ENCODE measurements around the gene EEF1G. TPM values are rescaled to one million over a fixed set of nuclear protein-coding genes. Genes with fewer than 3 reads are reported as not detected.
"Not testable (repeated sequence)": the region's sequence is repeated elsewhere in the genome, so short reads cannot be mapped to it uniquely, and the experiment has no call there.

EEF1G gene
- total RNA-seq, 2 experiments from 2014 or later = 878 to 1,201 TPM

DNA sequence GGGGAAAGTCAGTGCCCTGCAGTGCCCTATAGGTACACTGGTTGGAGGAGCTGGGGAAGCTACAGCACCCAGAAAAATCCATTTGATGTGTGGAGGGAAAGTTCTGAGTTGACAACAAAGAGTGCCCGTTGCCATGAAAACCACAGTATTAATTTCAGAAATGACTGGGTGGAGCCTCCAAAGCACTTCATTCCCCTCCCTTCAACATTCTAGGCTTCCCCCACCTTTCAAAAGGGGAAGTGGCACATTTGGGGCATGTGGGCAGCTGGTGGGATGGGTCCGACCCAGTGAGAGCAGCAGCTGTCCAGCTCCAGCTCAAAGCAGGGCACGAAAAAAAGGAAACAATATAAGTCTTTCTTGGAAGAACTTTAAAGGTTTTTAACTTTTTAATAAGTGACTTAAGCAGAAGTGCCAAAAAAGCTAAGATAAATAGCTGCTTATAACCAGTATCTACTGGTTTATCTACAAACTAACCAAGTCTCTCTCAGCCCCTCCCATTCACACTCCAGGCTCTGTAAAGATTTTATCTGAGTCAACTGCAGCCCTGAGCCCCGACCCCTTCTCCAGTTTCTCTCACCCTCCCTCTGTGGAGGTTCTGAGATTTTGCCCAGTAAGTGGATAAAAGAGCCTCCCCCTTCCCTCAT is 18.1 kb downstream of the EEF1G start:
- Mint-ChIP-seq H3K4me1 (peaks cover 96% of the 10 kb centered on the region), H3K27ac (peak overlapping the region; percentile 96), H3K36me3 (peaks cover 23% of the 10 kb centered on the region), H3K9me3 (ENCODE audit: low read depth) (no peaks in the 10 kb centered on the region), H3K4me3 (peak overlapping the region; percentile 65), H3K27me3 (peaks cover 6% of the 10 kb centered on the region)
- ATAC-seq = peak; percentile 18
- CTCF ChIA-PET = interaction anchor here (0.7 to 12.5 kb wide), 6 partner anchors 12 to 165 kb away, joined by 3 to 354 read pairs (median 4); partner anchors contain the start of genes AHNAK and EEF1G
- peak; percentile 86 for DNase-seq

DNA sequence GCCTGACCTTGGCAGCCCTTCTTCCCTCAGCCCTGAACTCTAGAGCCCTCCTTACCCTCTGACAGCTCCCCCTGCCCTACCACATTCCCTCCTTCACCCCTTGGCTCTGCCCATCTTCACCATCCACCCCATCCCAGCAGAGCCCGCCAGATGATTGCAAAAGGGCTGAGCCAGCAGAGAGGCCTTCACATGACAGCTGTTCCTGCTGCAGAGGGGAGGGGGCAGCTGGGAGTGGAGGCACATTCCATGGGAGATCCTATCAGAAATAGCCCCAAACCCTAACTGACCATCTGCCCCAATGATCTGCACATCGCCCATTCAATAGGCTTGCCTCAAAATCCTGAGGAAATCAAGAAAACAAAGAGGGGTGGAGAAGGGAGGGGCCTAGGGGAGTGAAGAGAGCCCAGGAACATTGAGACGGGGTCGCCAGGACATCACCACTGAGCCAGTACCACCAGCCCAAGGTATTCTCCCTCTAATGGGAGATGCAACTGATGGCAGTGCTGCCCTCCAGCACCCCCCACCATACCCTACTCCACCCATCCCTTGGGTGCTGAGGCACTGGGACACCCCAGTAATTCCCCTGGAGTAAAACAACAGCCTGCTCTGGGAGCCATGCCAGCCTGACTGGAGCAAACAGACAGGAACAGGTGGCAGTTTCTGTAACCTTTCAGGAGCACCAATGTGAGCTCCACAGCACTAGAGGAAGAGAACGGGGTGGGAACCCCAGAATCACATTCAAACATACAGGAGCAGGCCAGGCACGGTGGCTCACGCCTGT is 19.1 kb downstream of the EEF1G start:
- ATAC-seq (no peak), DNase-seq (no peak)
- CTCF ChIA-PET = interaction anchor here (1.1 to 12.5 kb wide), 4 partner anchors 11 to 130 kb away, joined by 3 to 354 read pairs (median 34); partner anchors contain the start of genes AHNAK and EEF1G
- H3K27ac Mint-ChIP-seq = peak overlapping the region; percentile 96
- no peak overlapping the region for H3K4me3 Mint-ChIP-seq
- H3K27me3 Mint-ChIP-seq = peaks cover 12% of the 10 kb centered on the region
- H3K4me1 Mint-ChIP-seq = peaks cover 93% of the 10 kb centered on the region
- peaks cover 14% of the 10 kb centered on the region for H3K36me3 Mint-ChIP-seq
- H3K9me3 Mint-ChIP-seq (ENCODE audit: low read depth) = no peaks in the 10 kb centered on the region

DNA sequence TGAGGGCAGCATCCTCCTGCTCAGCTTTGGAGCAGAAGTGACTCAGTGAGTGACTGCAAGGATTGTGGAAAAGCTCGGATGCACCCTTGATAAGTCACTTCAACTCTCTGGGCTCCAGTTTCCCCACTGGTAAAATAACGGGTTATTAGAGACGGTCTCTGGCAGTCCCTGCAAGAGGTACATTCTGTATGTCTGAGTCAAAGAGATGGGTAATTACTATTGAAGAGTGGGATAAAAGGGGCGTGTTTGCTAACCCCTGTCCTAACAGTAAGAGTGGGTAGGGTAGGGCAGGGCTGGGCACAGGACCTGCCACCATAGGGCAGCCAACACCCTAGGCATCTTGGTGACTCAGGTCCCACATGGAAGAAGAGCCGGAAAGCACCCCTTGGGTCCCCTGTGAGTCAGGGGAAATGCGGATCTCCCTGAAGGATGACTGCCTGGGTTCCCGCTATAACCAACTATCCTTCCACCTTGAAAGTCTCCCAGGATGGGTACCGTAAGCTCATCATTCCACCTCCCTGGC is 19.8 kb downstream of the EEF1G start:
- Mint-ChIP-seq H3K4me1 (peaks cover 87% of the 10 kb centered on the region), H3K4me3 (no peak overlapping the region), H3K27me3 (peaks cover 15% of the 10 kb centered on the region), H3K27ac (peak overlapping the region; percentile 96), H3K9me3 (ENCODE audit: low read depth) (no peaks in the 10 kb centered on the region), H3K36me3 (peaks cover 7% of the 10 kb centered on the region)
- ATAC-seq (no peak), DNase-seq (no peak)
- CTCF ChIA-PET = interaction anchor here (1.0 to 12.5 kb wide), 4 partner anchors 11 to 130 kb away, joined by 4 to 354 read pairs (median 34); partner anchors contain the start of gene AHNAK

DNA sequence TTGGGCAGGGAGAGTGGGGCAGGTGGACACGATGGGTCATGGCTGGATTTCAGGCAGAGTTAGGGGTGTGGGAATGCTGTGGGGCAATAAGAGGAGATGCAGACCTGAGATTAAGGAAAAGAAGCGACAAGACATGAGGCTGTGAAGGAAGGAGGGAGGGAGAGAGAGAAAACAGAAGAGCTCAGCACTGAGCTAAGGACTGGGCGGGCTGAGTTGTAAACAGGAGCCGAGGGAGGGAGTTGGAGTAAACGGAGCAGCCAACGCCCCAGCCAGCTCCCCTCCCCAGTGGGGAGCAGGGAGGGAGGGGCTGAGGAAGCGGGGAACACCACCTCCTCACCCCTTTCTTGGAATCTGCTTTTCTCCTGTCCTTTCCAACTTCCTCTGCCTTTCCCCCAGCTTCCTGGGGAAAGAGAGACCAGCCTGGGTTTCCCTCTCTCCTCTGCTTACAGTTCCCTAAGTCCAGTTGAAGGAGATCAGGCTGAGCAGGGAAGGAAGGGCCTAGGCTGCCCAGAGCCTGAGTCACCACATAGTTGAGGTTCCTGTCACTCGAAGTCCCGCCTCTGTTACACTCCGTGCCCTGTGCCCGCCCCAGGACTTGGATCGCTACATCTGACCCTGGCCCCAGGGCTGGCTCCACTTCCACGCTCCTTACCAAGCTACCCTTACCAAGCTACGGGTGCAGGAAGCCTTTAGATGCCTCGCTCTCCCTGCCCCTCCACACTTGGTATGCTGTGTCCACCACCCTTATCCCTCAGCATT is 20.4 kb downstream of the EEF1G start:
- DNase-seq (peak; percentile 82), ATAC-seq (peak; percentile 9)
- Mint-ChIP-seq H3K4me1 (peaks cover 82% of the 10 kb centered on the region), H3K27ac (peak overlapping the region; percentile 96), H3K4me3 (peak overlapping the region; percentile 46), H3K36me3 (peaks cover 3% of the 10 kb centered on the region), H3K9me3 (ENCODE audit: low read depth) (no peaks in the 10 kb centered on the region), H3K27me3 (peaks cover 19% of the 10 kb centered on the region)
- CTCF ChIA-PET = interaction anchor here (0.7 to 12.5 kb wide), 6 partner anchors 10 to 842 kb away, joined by 3 to 354 read pairs (median 4); partner anchors contain the start of gene AHNAK

DNA sequence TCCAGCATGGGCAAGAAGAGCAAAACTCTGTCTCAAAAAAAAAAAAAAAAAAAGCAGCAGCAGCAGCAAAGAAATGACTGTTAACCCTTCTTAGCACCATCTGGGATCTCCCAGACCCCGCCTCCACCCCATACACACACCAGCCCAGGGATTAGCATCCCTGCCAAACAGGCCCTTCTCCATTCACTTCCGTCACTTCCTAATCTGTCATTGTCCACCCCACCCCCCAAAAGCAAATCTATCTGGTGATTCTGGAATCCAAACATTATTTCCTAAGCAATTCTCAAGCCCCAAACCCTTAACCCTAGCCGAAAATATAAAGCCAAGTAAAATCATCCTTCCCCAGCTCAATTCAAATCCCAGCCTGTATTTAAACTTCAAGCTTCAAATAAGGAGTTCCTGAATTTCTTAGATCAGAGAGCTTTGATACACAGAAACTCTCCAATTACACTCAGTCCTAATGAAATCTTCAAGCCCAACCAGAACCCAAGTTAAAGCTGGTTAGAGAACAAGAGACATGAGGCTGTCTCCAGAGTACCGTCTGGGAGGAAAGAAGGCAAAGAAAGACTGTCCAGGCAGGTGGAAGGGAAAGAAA is 21.1 kb downstream of the EEF1G start:
- Mint-ChIP-seq H3K27ac (peak overlapping the region; percentile 96), H3K27me3 (peaks cover 26% of the 10 kb centered on the region), H3K9me3 (ENCODE audit: low read depth) (no peaks in the 10 kb centered on the region), H3K4me3 (peak overlapping the region; percentile 46), H3K36me3 (peaks cover 3% of the 10 kb centered on the region), H3K4me1 (peaks cover 81% of the 10 kb centered on the region)
- CTCF ChIA-PET = interaction anchor here (0.7 to 12.5 kb wide), 10 partner anchors 7 to 841 kb away, joined by 3 to 354 read pairs (median 5); partner anchors contain the start of genes AHNAK and TUT1
- DNase-seq (no peak), ATAC-seq (no peak)

DNA sequence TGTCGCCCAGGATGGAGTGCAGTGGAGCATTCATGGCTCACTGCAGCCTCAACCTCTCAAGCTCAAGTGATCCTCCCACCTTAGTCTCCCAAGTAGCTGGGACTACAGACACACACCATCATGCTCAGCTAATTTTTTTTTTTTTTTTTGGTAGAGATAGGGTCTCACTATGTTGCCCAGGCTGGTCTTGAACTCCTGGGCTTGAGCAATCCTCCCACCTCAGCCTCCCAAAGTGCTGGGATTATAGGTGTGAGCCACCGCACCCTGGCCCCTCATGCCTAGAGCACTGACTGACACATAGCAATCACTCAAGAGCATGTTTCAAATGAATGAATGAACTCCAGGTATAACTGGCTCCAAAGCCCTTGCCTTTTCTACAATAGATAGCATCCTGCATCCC is 23.2 kb downstream of the EEF1G start:
- Mint-ChIP-seq H3K27me3 (peaks cover 26% of the 10 kb centered on the region), H3K27ac (peak overlapping the region; percentile 22), H3K4me1 (peaks cover 66% of the 10 kb centered on the region)
- CTCF ChIA-PET = interaction anchor here (0.9 to 12.5 kb wide), 7 partner anchors 7 to 171 kb away, joined by 3 to 354 read pairs (median 5); partner anchors contain the start of gene AHNAK
- H3K9me3 Mint-ChIP-seq (ENCODE audit: low read depth); ATAC-seq; H3K36me3 Mint-ChIP-seq; H3K4me3 Mint-ChIP-seq; DNase-seq: not testable (repeated sequence)

DNA sequence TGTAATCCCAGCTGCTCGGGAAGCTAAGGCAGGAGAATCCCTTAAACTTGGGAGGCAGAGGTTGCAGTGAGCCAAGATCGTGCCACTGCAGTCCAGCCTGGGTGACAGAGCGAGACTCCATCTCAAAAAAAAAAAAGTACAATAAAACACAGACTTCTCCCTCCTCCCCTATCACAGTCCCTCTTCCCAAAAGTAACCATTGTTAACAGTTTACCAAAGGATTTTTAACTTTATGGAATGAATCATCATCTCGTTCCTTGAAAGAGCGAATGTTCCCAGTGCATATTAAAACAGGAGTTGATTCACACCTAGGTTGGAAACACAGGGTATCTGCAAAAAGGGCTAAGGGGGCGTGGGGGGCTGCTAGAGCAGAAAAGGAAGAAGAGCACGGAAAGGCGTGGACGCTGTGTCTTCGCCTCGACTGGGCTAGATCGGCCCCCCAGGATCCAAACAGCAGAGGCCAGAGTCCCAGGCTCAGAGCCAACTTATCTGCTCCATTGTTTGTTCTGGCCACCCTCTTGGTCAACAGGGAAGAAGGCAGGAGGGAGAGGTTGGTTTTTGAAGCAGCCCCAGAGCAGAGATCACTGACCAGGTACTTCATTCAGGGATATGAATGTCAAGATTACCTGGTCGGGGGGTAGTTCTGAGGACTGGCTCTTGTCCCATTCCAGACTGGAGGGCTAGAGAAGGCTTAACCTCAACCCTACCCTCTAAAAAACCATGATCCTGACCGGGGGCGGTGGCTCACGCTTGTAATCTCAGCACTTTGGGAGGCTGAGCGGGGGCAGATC is 25.0 kb downstream of the EEF1G start:
- CTCF ChIA-PET = interaction anchor here (1.7 to 10.7 kb wide), 2 partner anchors 7 to 12 kb away, joined by 9 to 354 read pairs; no protein-coding TSS in a partner anchor
- Mint-ChIP-seq H3K9me3 (ENCODE audit: low read depth) (no peaks in the 10 kb centered on the region), H3K36me3 (peaks cover 12% of the 10 kb centered on the region), H3K27ac (no peak overlapping the region), H3K27me3 (peaks cover 26% of the 10 kb centered on the region), H3K4me3 (no peak overlapping the region), H3K4me1 (peaks cover 55% of the 10 kb centered on the region)
- no peak for ATAC-seq
- DNase-seq = no peak

DNA sequence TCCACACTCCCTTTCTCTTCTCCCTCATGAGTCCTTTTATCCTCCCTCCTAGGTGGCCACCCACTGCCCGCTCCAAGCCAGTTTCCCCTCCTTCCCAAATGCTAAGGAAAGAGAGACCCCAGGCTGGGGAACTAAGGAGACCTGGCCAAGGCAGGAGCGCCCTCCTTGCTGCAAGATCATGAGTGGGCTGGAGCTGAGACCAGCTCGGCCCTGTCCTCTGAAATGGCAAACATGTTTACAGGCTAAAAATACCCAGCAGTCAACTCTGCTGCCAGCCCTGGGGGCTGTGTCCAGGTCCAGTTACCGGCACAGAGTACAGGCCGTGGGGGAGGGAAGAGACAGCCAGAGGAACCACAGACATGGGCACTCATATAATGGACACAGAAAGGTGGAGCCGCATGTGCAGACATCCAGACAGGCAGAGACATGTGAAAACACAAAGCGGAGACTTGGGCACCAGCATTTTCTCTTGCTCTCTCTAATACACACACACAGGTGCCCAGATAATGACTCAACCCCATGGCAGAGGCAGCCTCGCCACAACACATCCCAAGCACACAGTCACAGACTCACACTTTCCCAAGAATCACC is 25.9 kb downstream of the EEF1G start:
- CTCF ChIA-PET = interaction anchor here (0.7 to 10.7 kb wide), 3 partner anchors 8 to 123 kb away, joined by 4 to 354 read pairs (median 12); no protein-coding TSS in a partner anchor
- H3K27me3 Mint-ChIP-seq = peaks cover 26% of the 10 kb centered on the region
- H3K27ac Mint-ChIP-seq = peak overlapping the region; percentile 47
- peaks cover 12% of the 10 kb centered on the region for H3K36me3 Mint-ChIP-seq
- H3K4me3 Mint-ChIP-seq = peak overlapping the region; percentile 98
- no peak for ATAC-seq
- no peaks in the 10 kb centered on the region for H3K9me3 Mint-ChIP-seq (ENCODE audit: low read depth)
- no peak for DNase-seq
- peaks cover 55% of the 10 kb centered on the region for H3K4me1 Mint-ChIP-seq

DNA sequence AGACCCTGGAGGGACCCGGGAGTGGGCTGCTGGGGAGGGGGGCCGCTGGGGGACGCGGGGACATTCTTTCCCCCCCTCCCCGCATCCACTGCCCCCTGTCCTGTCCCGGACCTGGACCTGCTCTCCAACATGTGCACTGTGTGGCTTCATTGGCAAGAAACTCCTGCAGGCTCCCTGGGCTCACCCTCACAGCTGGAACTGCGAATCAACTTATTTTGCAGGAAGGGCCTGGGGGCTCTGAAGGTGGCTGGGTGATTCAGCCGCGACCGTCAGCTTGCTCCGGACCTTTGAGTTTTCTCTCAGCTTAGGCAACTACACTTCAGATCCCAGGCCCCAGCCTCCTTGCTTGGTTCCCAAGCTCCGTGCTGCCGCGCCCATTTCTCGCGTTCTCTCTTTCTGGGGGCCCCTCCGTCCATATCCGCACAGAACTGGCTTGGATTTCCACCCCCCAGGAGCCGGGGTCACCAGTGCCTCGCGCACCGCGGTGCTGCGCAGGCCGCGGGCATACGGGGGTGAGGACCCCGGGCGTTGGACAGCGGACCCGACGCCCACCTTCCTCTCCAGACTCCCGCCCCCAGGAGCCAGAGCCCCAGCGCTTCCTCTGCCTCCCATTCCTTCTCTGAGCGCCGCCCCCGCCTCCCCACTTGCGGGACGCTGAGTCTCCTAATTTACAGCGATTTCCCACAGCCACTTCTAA is 26.6 kb downstream of the EEF1G start:
- Mint-ChIP-seq H3K27ac (peak overlapping the region; percentile 46), H3K9me3 (ENCODE audit: low read depth) (no peaks in the 10 kb centered on the region), H3K36me3 (peaks cover 11% of the 10 kb centered on the region), H3K4me1 (peaks cover 54% of the 10 kb centered on the region), H3K27me3 (peaks cover 26% of the 10 kb centered on the region), H3K4me3 (peak overlapping the region; percentile 98)
- CTCF ChIA-PET = interaction anchor here (0.8 to 10.7 kb wide), 3 partner anchors 9 to 294 kb away, joined by 3 to 354 read pairs (median 12); no protein-coding TSS in a partner anchor
- DNase-seq (no peak), ATAC-seq (no peak)

DNA sequence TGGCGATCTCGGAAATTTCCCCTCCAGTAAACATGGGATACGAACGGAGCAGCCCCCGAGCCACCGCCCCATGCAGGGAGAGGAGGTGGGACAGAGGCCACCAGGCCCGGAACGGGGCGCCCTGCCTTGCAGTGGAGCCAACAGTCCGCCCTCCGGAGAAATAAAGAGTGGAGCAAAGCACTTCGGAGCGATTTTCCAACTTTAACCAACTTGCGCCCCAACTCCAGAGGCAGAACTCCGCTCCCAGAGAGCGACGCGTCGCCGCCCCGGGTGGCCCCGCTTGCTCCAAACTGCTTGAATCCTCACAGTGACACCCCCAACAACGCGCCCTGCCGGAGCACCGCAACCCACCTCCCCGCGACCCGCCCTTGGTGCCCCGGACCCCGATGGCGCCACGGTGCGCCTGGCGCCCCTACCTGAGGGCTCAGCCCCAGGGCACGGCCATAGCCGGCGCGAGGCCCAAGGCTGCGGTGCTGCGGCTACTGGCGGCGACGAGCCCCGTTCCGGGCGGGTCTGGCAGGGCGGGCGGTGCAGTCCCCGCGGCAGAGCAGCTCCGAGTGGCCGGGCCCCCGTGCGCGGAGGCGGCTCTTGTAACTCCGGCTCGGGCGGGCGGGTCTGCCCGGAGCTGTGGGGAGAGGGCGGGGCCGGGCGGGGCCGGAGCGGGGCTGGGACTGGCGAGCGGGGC is 27.3 kb downstream of the EEF1G start, which contains the start of gene AHNAK:
AHNAK (minus strand) TSS at position 563 of the 685 bp plus-strand sequence. CDS start 10,708 bp downstream, outside the sequence.
- DNase-seq = peak; percentile 83
- H3K27me3 Mint-ChIP-seq = peaks cover 26% of the 10 kb centered on the region
- CTCF ChIA-PET = interaction anchor here (0.8 to 10.7 kb wide), 4 partner anchors 10 to 295 kb away, joined by 3 to 354 read pairs (median 132); no protein-coding TSS in a partner anchor
- ATAC-seq = peak; percentile 51
- peak within 1 kb of the TSS; percentile 98 for H3K4me3 Mint-ChIP-seq
- H3K27ac Mint-ChIP-seq = peak within 1 kb of the TSS; percentile 90
- peaks cover 11% of the 10 kb centered on the region for H3K36me3 Mint-ChIP-seq
- H3K4me1 Mint-ChIP-seq = peaks cover 54% of the 10 kb centered on the region
- H3K9me3 Mint-ChIP-seq (ENCODE audit: low read depth) = no peaks in the 10 kb centered on the region

Measured in activated CD8-positive, alpha-beta memory T cell treated with anti-CD3 and anti-CD28 coated beads, Interleukin-2, amount 10 ng/mL, durations not matched to agents 7 days and 5 days (primary cell).